Gastroesophageal sphincter (tissue), 4 donors: ENCODE measurements around the gene OBSCN. TPM values are rescaled to one million over a fixed set of nuclear protein-coding genes. Genes with fewer than 3 reads are reported as not detected.

Source experiments
- ATAC-seq: fragments of 150-250 bp; one replicate; pipeline ENCODE4 v1.9.1; 2016; ENCODE audit warnings: mild to moderate bottlenecking, moderate library complexity
- H3K27ac ChIP-seq, 4 donors: fragments of 200-600 bp; sonication (generic) in 3 of 4; 1 replicate in 3 of 4; 2 replicates in 1 of 4; pipeline ENCODE4 v1.5.1; 2016 to 2019
- H3K27me3 ChIP-seq: fragments of 200-600 bp; sonication (generic); one replicate; pipeline ENCODE4 v1.5.1; 2019
- H3K36me3 ChIP-seq, 2 donors: fragments of 200-600 bp; sonication (generic); one replicate each; pipeline ENCODE4 v1.5.1; 2019; ENCODE audit warnings: control low read depth in 1 of 2
- H3K4me1 ChIP-seq, 3 donors: fragments of 200-600 bp; sonication (generic); 1 replicate in 2 of 3; 2 replicates in 1 of 3; pipeline ENCODE4 v1.5.1; 2016 to 2019; ENCODE audit warnings: control low read depth in 2 of 3
- H3K4me3 ChIP-seq, 2 donors: fragments of 200-600 bp; sonication (generic); one replicate each; pipeline ENCODE4 v1.5.1; 2019; ENCODE audit warnings: mild to moderate bottlenecking in 1 of 2, moderate library complexity in 1 of 2
- H3K9me3 ChIP-seq, 3 donors: fragments of 200-600 bp; sonication (generic); one replicate each; pipeline ENCODE4 v1.5.1; 2017 to 2019; ENCODE audit warnings: control low read depth in 2 of 3
- CTCF ChIP-seq, 4 experiments: fragments of 200-600 bp in 2 of 4; fragments of 450-650 bp in 2 of 4; sonication (generic) in 1 of 4; IDR thresholded peaks; one replicate each; pipeline ENCODE4 v1.5.1; 2017 to 2019; ENCODE audit warnings: antibody characterized with exemption in 4 of 4, mild to moderate bottlenecking in 2 of 4, moderate library complexity in 2 of 4
- EP300 ChIP-seq: sonication (generic); formaldehyde crosslinking; IDR thresholded peaks from one replicate; pipeline ENCODE4 v1.6.1; 2017; ENCODE audit warnings: antibody characterized with exemption, mild to moderate bottlenecking
- POLR2A ChIP-seq, 2 donors: fragments of 450-650 bp; IDR thresholded peaks; one replicate each; pipeline ENCODE4 v1.6.1; 2017; ENCODE audit warnings: antibody characterized with exemption in 2 of 2, mild to moderate bottlenecking in 2 of 2, moderate library complexity in 1 of 2
- POLR2AphosphoS5 ChIP-seq: sonication (generic); formaldehyde crosslinking; IDR thresholded peaks from one replicate; pipeline ENCODE4 v1.6.1; 2017; ENCODE audit warnings: antibody characterized with exemption
- WGBS, 2 donors: methylation state at CpG; one replicate each; pipeline ENCODE4 v1.1.5; 2018; ENCODE audit warnings: low coverage in 1 of 2; 5-methylcytosine and 5-hydroxymethylcytosine counted together
- total RNA-seq, 4 donors: library from RNA; depleted of rRNA; stranded (reverse); fragments of >200 nt; gene quantifications; one replicate each; pipeline ENCODE4 v1.1.0, GENCODE V29; 2016

The OBSCN gene
- total RNA-seq, 4 donors from 2014 or later: 11.1 to 28.4 (median 20.9) TPM

- Histone ChIP-seq H3K27ac (no peak overlapping the region), H3K4me3 (no peak overlapping the region), H3K9me3 (peaks cover 0 to 29% (median 0%) of the 10 kb centered on the region in 3 donors), H3K27me3 (no peaks in the 10 kb centered on the region), H3K36me3 (peaks cover 0 to 29% of the 10 kb centered on the region in 2 donors), H3K4me1 (no peaks in the 10 kb centered on the region)
- no peak for ATAC-seq
- 100% methylated on average over 1 of the region's 9 CpGs; no CpG with 5 or more reads in 1 of the 2 donors for WGBS, 2 donors
- TF ChIP-seq EP300 (no peak), CTCF (IDR thresholded peaks at IDR 0.05) (no peak), POLR2AphosphoS5 (no peak), POLR2A (IDR thresholded peaks at IDR 0.05) (no peak)
These were observed 51.6 kb downstream of the OBSCN start for GRCh38 chr1:228259368-228259894.

- H3K27ac ChIP-seq: no peak overlapping the region
These were observed 52.1 kb downstream of the OBSCN start for GRCh38 chr1:228259951-228260350.

GRCh38 chr1:228261706-228262105, 53.9 kb downstream of the OBSCN start:
- WGBS, 2 donors: 75 to 85% methylated on average over 1 of the region's 1 CpG
- TF ChIP-seq POLR2AphosphoS5 (no peak), POLR2A (IDR thresholded peaks at IDR 0.05) (no peak), CTCF (IDR thresholded peaks at IDR 0.05) (no peak), EP300 (no peak)
- H3K36me3 ChIP-seq: peaks cover 0 to 31% of the 10 kb centered on the region in 2 donors
- no peak overlapping the region for H3K4me3 ChIP-seq
- H3K27me3 ChIP-seq: no peaks in the 10 kb centered on the region
- H3K9me3 ChIP-seq: peaks cover 0 to 29% (median 0%) of the 10 kb centered on the region in 3 donors
- H3K27ac ChIP-seq: no peak overlapping the region
- H3K4me1 ChIP-seq: no peaks in the 10 kb centered on the region
- ATAC-seq: no peak

More at GRCh38 chr1:228259951-228260350, 52.1 kb downstream of the OBSCN start:
- Histone ChIP-seq H3K4me1 (no peaks in the 10 kb centered on the region), H3K9me3 (peaks cover 0 to 29% (median 0%) of the 10 kb centered on the region in 3 donors), H3K27me3 (no peaks in the 10 kb centered on the region), H3K36me3 (peaks cover 0 to 31% of the 10 kb centered on the region in 2 donors), H3K4me3 (no peak overlapping the region)
- ATAC-seq: no peak
- no peak for TF ChIP-seq CTCF (IDR thresholded peaks at IDR 0.05)
- TF ChIP-seq POLR2AphosphoS5: no peak
- no peak for TF ChIP-seq EP300
- no peak for TF ChIP-seq POLR2A (IDR thresholded peaks at IDR 0.05)
- 100% methylated on average over 1 of the region's 3 CpGs; no CpG with 5 or more reads in 1 of the 2 donors for WGBS, 2 donors

GRCh38 chr1:228262475-228262874, 54.6 kb downstream of the OBSCN start:
- no peaks in the 10 kb centered on the region for H3K27me3 ChIP-seq
- peaks cover 0 to 25% of the 10 kb centered on the region in 2 donors for H3K36me3 ChIP-seq
- no peak overlapping the region for H3K4me3 ChIP-seq
- no peak for TF ChIP-seq CTCF (IDR thresholded peaks at IDR 0.05)
- no peak for TF ChIP-seq POLR2A (IDR thresholded peaks at IDR 0.05)
- TF ChIP-seq EP300: no peak
- TF ChIP-seq POLR2AphosphoS5: no peak
- 83 to 100% methylated on average over 1 of the region's 1 CpG for WGBS, 2 donors
- no peak for ATAC-seq
- H3K9me3 ChIP-seq: peaks cover 0 to 29% (median 0%) of the 10 kb centered on the region in 3 donors
- no peaks in the 10 kb centered on the region for H3K4me1 ChIP-seq
- no peak overlapping the region for H3K27ac ChIP-seq

GRCh38 chr1:228263636-228264035, 55.8 kb downstream of the OBSCN start:
- no peak for TF ChIP-seq EP300
- TF ChIP-seq CTCF (IDR thresholded peaks at IDR 0.05): no peak
- TF ChIP-seq POLR2A (IDR thresholded peaks at IDR 0.05): no peak
- TF ChIP-seq POLR2AphosphoS5: no peak
- ATAC-seq: no peak
- Histone ChIP-seq H3K27ac (no peak overlapping the region), H3K4me1 (no peaks in the 10 kb centered on the region), H3K27me3 (no peaks in the 10 kb centered on the region), H3K36me3 (peaks cover 0 to 34% of the 10 kb centered on the region in 2 donors), H3K9me3 (peaks cover 0 to 29% (median 0%) of the 10 kb centered on the region in 3 donors), H3K4me3 (no peak overlapping the region)
- WGBS, 2 donors: 91 to 92% methylated on average over 3 to 4 of the region's 10 CpGs
